HCT116 (cell line): ENCODE results near the gene MYO10. TPM values are rescaled to one million over a fixed set of nuclear protein-coding genes. Genes with fewer than 3 reads are reported as not detected.

Experiments used
- ATAC-seq: fragments of 200-7000 bp; cut with Tn5 transposase; 2 replicates; pipeline ENCODE4 v1.9.1; 2020; ENCODE audit warnings: mild to moderate bottlenecking, moderate library complexity
- BruUV-seq: library from RNA; stranded (reverse); fragments of 400-500 nt; replicated peaks from 2 replicates; lab custom pipeline; 2021; lab: Mats Ljungman, UMichigan
- CTCF ChIA-PET: fragments of 300-600 bp; sonication (Branson Sonifier 250); formaldehyde crosslinking; loops from one replicate; lab custom pipeline; 2021; ENCODE audit warnings: antibody characterized with exemption; lab: Charles Lee
- POLR2A ChIA-PET: fragments of 300-600, 350-600 bp; sonication (Branson Sonifier 250); formaldehyde crosslinking; loops from one replicate; lab custom pipeline; 2021; ENCODE audit warnings: antibody characterized with exemption; lab: Charles Lee
- RAD21 ChIA-PET, 2 experiments: fragments of 300-600 bp; sonication (Branson Sonifier 250); formaldehyde crosslinking; loops; one replicate each; lab custom pipeline; 2023; ENCODE audit warnings: low total read pairs in 2 of 2; ENCODE audit not compliant: uncharacterized antibody in 2 of 2, unreplicated experiment in 2 of 2, low non-redundant PET in 1 of 2; lab: Charles Lee
- DNase-seq: peaks from one replicate; pipeline ENCODE4 v3.0.0-alpha.2; 2010; ENCODE audit warnings: low read depth, low spot score
- H2AFZ ChIP-seq: fragments of 200-600 bp; shearing (Covaris generic), sonication (generic); 2 replicates; pipeline ENCODE4 v1.6.1; 2017; ENCODE audit warnings: low read depth, mixed run types, mixed read lengths, antibody characterized with exemption, low read length; ENCODE audit not compliant: poor library complexity, severe bottlenecking
- H3K27ac ChIP-seq: 2 replicates; pipeline ENCODE4 v1.5.1; 2012; ENCODE audit warnings: low read depth, low read length
- H3K27me3 ChIP-seq: fragments of 200-600 bp; sonication (generic); 2 replicates; pipeline ENCODE4 v1.6.1; 2016; ENCODE audit warnings: mixed run types, low read length, mixed read lengths; ENCODE audit not compliant: insufficient read depth
- H3K36me3 ChIP-seq, 2 experiments: fragments of 200-500 bp in 1 of 2; fragments of 200-600 bp in 1 of 2; sonication (Bioruptor generic) in 1 of 2; sonication (generic) in 1 of 2; 2 replicates each; pipeline versions ENCODE4 v1.5.1 to v1.6.1; 2014 to 2016; ENCODE audit warnings: low read length in 2 of 2, inconsistent platforms in 1 of 2, mixed read lengths in 1 of 2, mixed run types in 1 of 2; ENCODE audit not compliant: insufficient read depth in 2 of 2, control insufficient read depth in 1 of 2
- H3K4me1 ChIP-seq, 2 experiments: fragments of 200-600 bp in 1 of 2; sonication (generic) in 1 of 2; 2 replicates each; pipeline versions ENCODE4 v1.5.1 to v1.6.1; 2012 to 2017; ENCODE audit warnings: low read length in 2 of 2, inconsistent platforms in 1 of 2, mild to moderate bottlenecking in 1 of 2, mixed read lengths in 1 of 2, mixed run types in 1 of 2, moderate library complexity in 1 of 2; ENCODE audit not compliant: insufficient read depth in 2 of 2, control insufficient read depth in 1 of 2
- H3K4me2 ChIP-seq: fragments of 200-600 bp; sonication (generic); 2 replicates; pipeline ENCODE4 v1.6.1; 2017; ENCODE audit warnings: mixed run types, low read length, mixed read lengths
- H3K4me3 ChIP-seq, 2 experiments: fragments of 200-600 bp in 1 of 2; sonication (generic) in 1 of 2; replicated peaks in 1 of 2; 2 replicates each; pipeline ENCODE4 v1.5.1; 2011 to 2016; ENCODE audit warnings: low read length in 2 of 2, control low read depth in 1 of 2, low read depth in 1 of 2, mild to moderate bottlenecking in 1 of 2, mixed read lengths in 1 of 2, mixed run types in 1 of 2
- H3K79me2 ChIP-seq: fragments of 200-600 bp; sonication (generic); 2 replicates; pipeline ENCODE4 v1.6.1; 2017; ENCODE audit warnings: mild to moderate bottlenecking, mixed run types, low read length, moderate library complexity, mixed read lengths; ENCODE audit not compliant: insufficient read depth
- H3K9ac ChIP-seq: fragments of 200-600 bp; sonication (generic); 2 replicates; pipeline ENCODE4 v1.6.1; 2016; ENCODE audit warnings: low read length, mixed read lengths
- H3K9me2 ChIP-seq: fragments of 200-600 bp; sonication (generic), shearing (Covaris generic); 2 replicates; pipeline ENCODE4 v1.6.1; 2017; ENCODE audit warnings: mixed run types, mild to moderate bottlenecking, moderate library complexity; ENCODE audit not compliant: insufficient read depth
- H3K9me3 ChIP-seq, 2 experiments: fragments of 200-500 bp in 1 of 2; fragments of 200-600 bp in 1 of 2; sonication (Bioruptor generic) in 1 of 2; sonication (generic) in 1 of 2; 2 replicates each; pipeline ENCODE4 v1.6.1; 2014 to 2017; ENCODE audit warnings: low read length in 2 of 2, mixed read lengths in 2 of 2, inconsistent platforms in 1 of 2, low read depth in 1 of 2, mild to moderate bottlenecking in 1 of 2, mixed run types in 1 of 2, moderate library complexity in 1 of 2; ENCODE audit not compliant: control insufficient read depth in 1 of 2, insufficient read depth in 1 of 2
- H4K20me1 ChIP-seq: fragments of 200-600 bp; sonication (generic), shearing (Covaris generic); 2 replicates; pipeline ENCODE4 v1.6.1; 2017; ENCODE audit warnings: mixed run types, mild to moderate bottlenecking, moderate library complexity; ENCODE audit not compliant: insufficient read depth
- ATF3 ChIP-seq: IDR thresholded peaks from 2 replicates; pipeline ENCODE4 v1.6.1; 2012
- CBX3 ChIP-seq: IDR thresholded peaks from 2 replicates; pipeline ENCODE4 v1.6.1; 2012; ENCODE audit warnings: low read depth
- CTCF ChIP-seq, 3 experiments: fragments of 200-600 bp in 1 of 3; sonication (generic) in 1 of 3; IDR thresholded peaks in 2 of 3; conservative IDR thresholded peaks in 1 of 3; 2 replicates each; pipeline ENCODE4 v1.5.1; 2012 to 2017; ENCODE audit warnings: low read depth in 2 of 3, low read length in 2 of 3, antibody characterized with exemption in 1 of 3, borderline replicate concordance in 1 of 3, control low read depth in 1 of 3, mild to moderate bottlenecking in 1 of 3, mixed read lengths in 1 of 3, mixed run types in 1 of 3, moderate library complexity in 1 of 3; ENCODE audit not compliant: insufficient read depth in 1 of 3
- EZH2 ChIP-seq: fragments of 200-600 bp; sonication (generic); IDR thresholded peaks from 2 replicates; pipeline ENCODE4 v1.6.1; 2017; ENCODE audit warnings: antibody characterized with exemption, mixed run types
- FOSL1 ChIP-seq: IDR thresholded peaks from 2 replicates; pipeline ENCODE4 v1.6.1; 2012; ENCODE audit warnings: low read depth
- RAD21 ChIP-seq: IDR thresholded peaks from 2 replicates; pipeline ENCODE4 v1.6.1; 2012; ENCODE audit warnings: low read depth, mild to moderate bottlenecking
- SIN3A ChIP-seq: IDR thresholded peaks from 2 replicates; pipeline ENCODE4 v1.6.1; 2012; ENCODE audit warnings: low read depth
- SP1 ChIP-seq: IDR thresholded peaks from 2 replicates; pipeline ENCODE4 v1.6.1; 2012; ENCODE audit warnings: low read depth
- ZNF274 ChIP-seq: fragments of 200-500 bp; sonication (Bioruptor generic); IDR thresholded peaks from 2 replicates; pipeline ENCODE4 v1.6.1; 2014; ENCODE audit warnings: mild to moderate bottlenecking, low read depth, low read length, inconsistent platforms
- intact Hi-C: fragments of 100-400 bp; cut with micrococcal nuclease; formaldehyde crosslinking; loops from 2 replicates; pipeline ENCODE4 v1.10.0; 2022
- total RNA-seq: library from RNA; stranded (reverse); gene quantifications from one replicate; pipeline ENCODE4 v1.2.1, GENCODE V29; 2021; ENCODE audit not compliant: unreplicated experiment
- TF ChIP-seq, protein P1 (sequence below): IDR thresholded peaks from 2 replicates; pipeline ENCODE4 v1.6.1; 2011; ENCODE audit warnings: mild to moderate bottlenecking, low read length, moderate library complexity; ENCODE audit not compliant: insufficient replicate concordance; ENCODE audit errors: extremely low read depth
- TF ChIP-seq, protein P2 (sequence below): IDR thresholded peaks from 2 replicates; pipeline ENCODE4 v1.6.1; 2012; ENCODE audit warnings: low read depth

MYO10 gene
- total RNA-seq, 1 experiment from 2014 or later = 34.9 TPM

GRCh38 chr5:16666883-16667398 lies 269.1 kb downstream of the MYO10 start:
- POLR2A ChIA-PET = no interaction called here
- Histone ChIP-seq H3K9me3 (no peaks in the 10 kb centered on the region), H3K79me2 (no peaks in the 10 kb centered on the region), H3K4me3 (no peak overlapping the region), H3K36me3 (peaks cover 6 to 9% of the 10 kb centered on the region in 2 experiments; a peak in 3 of 4 replicates), H3K4me2 (no peak overlapping the region), H3K27ac (no peak overlapping the region), H3K9ac (no peak overlapping the region), H2AFZ (no peak overlapping the region), H3K9me2 (no peaks in the 10 kb centered on the region), H3K27me3 (no peaks in the 10 kb centered on the region), H4K20me1 (no peaks in the 10 kb centered on the region), H3K4me1 (no peaks in the 10 kb centered on the region)
- no peak for DNase-seq
- RAD21 ChIA-PET = no interaction called here
- intact Hi-C loops = loop anchor here (1.0 kb wide), 1 partner anchor 178 kb away; no protein-coding TSS in a partner anchor
- CTCF ChIA-PET = interaction anchor here (1.0 to 1.3 kb wide), 3 partner anchors 176 to 523 kb away, joined by 3 to 5 read pairs (median 5); no protein-coding TSS in a partner anchor
- ATAC-seq = peak; percentile 34; the same call in 1 of the 2 replicates
- BruUV-seq = no TSS peak
- no peak for TF ChIP-seq SP1
- TF ChIP-seq, protein P1, sequence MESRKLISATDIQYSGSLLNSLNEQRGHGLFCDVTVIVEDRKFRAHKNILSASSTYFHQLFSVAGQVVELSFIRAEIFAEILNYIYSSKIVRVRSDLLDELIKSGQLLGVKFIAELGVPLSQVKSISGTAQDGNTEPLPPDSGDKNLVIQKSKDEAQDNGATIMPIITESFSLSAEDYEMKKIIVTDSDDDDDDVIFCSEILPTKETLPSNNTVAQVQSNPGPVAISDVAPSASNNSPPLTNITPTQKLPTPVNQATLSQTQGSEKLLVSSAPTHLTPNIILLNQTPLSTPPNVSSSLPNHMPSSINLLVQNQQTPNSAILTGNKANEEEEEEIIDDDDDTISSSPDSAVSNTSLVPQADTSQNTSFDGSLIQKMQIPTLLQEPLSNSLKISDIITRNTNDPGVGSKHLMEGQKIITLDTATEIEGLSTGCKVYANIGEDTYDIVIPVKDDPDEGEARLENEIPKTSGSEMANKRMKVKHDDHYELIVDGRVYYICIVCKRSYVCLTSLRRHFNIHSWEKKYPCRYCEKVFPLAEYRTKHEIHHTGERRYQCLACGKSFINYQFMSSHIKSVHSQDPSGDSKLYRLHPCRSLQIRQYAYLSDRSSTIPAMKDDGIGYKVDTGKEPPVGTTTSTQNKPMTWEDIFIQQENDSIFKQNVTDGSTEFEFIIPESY = no peak
- TF ChIP-seq ATF3 = no peak
- no peak for TF ChIP-seq FOSL1
- no peak for TF ChIP-seq EZH2
- TF ChIP-seq ZNF274 = no peak
- TF ChIP-seq SIN3A = no peak
- TF ChIP-seq RAD21 = peak; percentile 37; the same call in 1 of the 2 replicates
- TF ChIP-seq CTCF (IDR thresholded peaks at IDR 0.05 in 2 of 3, conservative IDR thresholded peaks at IDR 0.05 in 1 of 3; ENCODE audit: borderline replicate concordance in 1 of 3, insufficient read depth in 1 of 3, low read depth in 2 of 3, low read length in 2 of 3) = peak in 2 of 3 experiments; percentile 37 to 39; a peak in 4 of 6 replicates
- TF ChIP-seq, protein P2, sequence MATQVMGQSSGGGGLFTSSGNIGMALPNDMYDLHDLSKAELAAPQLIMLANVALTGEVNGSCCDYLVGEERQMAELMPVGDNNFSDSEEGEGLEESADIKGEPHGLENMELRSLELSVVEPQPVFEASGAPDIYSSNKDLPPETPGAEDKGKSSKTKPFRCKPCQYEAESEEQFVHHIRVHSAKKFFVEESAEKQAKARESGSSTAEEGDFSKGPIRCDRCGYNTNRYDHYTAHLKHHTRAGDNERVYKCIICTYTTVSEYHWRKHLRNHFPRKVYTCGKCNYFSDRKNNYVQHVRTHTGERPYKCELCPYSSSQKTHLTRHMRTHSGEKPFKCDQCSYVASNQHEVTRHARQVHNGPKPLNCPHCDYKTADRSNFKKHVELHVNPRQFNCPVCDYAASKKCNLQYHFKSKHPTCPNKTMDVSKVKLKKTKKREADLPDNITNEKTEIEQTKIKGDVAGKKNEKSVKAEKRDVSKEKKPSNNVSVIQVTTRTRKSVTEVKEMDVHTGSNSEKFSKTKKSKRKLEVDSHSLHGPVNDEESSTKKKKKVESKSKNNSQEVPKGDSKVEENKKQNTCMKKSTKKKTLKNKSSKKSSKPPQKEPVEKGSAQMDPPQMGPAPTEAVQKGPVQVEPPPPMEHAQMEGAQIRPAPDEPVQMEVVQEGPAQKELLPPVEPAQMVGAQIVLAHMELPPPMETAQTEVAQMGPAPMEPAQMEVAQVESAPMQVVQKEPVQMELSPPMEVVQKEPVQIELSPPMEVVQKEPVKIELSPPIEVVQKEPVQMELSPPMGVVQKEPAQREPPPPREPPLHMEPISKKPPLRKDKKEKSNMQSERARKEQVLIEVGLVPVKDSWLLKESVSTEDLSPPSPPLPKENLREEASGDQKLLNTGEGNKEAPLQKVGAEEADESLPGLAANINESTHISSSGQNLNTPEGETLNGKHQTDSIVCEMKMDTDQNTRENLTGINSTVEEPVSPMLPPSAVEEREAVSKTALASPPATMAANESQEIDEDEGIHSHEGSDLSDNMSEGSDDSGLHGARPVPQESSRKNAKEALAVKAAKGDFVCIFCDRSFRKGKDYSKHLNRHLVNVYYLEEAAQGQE = no peak
- no peak for TF ChIP-seq CBX3
